ENCODE measurements around the gene MAPK8IP2.

- TF ChIP-seq, protein P1, sequence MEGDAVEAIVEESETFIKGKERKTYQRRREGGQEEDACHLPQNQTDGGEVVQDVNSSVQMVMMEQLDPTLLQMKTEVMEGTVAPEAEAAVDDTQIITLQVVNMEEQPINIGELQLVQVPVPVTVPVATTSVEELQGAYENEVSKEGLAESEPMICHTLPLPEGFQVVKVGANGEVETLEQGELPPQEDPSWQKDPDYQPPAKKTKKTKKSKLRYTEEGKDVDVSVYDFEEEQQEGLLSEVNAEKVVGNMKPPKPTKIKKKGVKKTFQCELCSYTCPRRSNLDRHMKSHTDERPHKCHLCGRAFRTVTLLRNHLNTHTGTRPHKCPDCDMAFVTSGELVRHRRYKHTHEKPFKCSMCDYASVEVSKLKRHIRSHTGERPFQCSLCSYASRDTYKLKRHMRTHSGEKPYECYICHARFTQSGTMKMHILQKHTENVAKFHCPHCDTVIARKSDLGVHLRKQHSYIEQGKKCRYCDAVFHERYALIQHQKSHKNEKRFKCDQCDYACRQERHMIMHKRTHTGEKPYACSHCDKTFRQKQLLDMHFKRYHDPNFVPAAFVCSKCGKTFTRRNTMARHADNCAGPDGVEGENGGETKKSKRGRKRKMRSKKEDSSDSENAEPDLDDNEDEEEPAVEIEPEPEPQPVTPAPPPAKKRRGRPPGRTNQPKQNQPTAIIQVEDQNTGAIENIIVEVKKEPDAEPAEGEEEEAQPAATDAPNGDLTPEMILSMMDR (IDR thresholded peaks at IDR 0.05): no peak
- no peak for TF ChIP-seq POLR2A (IDR thresholded peaks at IDR 0.05)
These were observed 26.9 kb upstream of the MAPK8IP2 start for GRCh38 chr22:50573491-50574382.
